ENCODE results near the gene FLNC.

FLNC gene

DNA sequence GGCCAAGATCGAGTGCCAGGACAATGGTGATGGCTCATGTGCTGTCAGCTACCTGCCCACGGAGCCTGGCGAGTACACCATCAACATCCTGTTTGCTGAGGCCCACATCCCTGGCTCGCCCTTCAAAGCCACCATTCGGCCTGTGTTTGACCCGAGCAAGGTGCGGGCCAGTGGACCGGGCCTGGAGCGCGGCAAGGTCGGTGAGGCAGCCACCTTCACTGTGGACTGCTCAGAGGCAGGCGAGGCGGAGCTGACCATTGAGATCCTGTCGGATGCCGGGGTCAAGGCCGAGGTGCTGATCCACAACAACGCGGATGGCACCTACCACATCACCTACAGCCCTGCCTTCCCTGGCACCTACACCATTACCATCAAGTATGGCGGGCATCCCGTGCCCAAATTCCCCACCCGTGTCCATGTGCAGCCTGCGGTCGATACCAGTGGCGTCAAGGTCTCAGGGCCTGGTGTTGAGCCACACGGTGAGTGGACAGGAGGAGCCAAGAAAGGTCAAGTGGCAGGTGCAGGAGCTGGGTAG, 14.6 kb downstream of the FLNC start:
- in situ Hi-C loops (cut with MboI; ENCODE audit: low sequenced_read_pairs), result no loop called here

DNA sequence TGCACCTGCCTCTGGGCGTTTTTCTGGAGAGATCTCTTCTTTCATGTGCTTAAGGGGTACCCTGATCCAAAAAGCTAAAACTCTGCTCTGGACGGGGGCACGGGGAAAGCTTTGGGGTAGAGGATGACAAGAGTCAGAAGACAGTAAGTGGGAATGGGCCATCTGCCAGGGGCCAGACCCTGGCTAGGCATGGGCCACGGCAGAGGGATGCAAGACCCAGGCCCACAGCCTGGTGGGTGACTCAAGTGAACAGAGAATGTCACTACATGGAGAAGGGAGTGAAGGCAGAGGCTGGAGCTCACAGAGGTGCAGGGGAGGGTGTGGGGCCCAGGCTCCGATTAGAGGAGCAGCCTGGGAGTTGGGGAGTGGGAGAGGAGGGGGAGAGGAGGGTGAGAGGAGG, 15.3 kb downstream of the FLNC start:
- in situ Hi-C loops (cut with MboI; ENCODE audit: low sequenced_read_pairs), result no loop called here

DNA sequence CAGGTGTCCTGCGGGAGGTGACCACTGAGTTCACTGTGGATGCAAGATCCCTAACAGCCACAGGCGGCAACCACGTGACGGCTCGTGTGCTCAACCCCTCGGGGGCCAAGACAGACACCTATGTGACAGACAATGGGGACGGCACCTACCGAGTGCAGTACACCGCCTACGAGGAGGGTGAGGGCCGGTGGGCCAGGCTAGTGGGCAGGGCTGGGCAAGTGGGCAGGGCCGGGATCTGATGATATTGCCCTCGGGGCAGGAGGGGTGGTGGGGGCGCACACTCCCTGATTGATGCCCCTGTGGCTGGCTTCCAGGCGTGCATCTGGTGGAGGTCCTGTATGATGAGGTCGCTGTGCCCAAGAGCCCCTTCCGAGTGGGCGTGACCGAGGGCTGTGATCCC, 15.8 kb downstream of the FLNC start:
- in situ Hi-C loops (cut with MboI; ENCODE audit: low sequenced_read_pairs), result no loop called here

DNA sequence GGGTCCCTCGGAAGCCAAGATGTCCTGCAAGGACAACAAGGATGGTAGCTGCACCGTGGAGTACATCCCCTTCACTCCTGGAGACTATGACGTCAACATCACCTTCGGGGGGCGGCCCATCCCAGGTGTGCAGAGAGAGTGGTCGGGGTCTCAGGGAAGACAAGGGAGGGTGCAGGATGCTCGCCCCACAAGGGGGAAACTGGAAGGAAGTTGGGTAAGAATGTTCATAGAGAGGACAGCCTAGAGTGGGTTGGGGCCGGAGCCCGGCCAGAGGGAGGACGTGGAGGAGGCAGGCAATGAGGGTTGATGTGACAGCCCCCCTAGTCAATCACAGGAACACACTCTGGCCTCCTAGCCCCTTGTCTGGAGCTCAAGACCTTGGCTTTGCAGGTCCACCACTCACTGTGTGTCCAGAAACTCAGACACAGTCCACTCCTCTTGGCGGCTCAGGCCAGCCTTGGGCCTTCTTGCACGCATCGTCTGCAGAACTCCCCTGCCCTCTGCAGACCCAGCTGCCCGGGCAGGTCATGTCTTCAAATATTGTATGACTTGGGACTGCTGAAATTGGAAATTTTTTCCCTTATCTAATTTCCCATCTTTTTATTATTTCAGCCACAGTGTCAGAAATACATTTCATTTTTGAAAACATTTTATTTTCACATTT, 16.7 kb downstream of the FLNC start:
- in situ Hi-C loops (cut with MboI; ENCODE audit: low sequenced_read_pairs), result no loop called here

DNA sequence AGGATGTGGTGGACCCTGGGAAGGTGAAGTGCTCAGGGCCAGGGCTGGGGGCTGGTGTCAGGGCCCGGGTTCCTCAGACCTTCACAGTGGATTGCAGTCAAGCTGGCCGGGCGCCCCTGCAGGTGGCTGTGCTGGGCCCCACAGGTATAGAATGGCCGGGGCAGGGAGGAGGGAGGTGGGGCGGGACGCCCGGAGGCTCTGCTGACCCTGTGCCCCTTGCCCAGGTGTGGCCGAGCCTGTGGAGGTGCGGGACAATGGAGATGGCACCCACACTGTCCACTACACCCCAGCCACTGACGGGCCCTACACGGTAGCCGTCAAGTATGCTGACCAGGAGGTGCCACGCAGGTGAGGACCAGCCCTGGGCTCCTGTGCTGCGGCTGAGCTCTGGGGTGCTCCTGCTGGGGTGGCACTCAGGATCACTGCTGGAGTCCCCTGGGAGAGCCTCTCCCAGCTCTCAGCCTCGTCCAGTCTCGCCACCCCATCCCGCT, 17.6 kb downstream of the FLNC start:
- in situ Hi-C loops (cut with MboI; ENCODE audit: low sequenced_read_pairs), result no loop called here

DNA sequence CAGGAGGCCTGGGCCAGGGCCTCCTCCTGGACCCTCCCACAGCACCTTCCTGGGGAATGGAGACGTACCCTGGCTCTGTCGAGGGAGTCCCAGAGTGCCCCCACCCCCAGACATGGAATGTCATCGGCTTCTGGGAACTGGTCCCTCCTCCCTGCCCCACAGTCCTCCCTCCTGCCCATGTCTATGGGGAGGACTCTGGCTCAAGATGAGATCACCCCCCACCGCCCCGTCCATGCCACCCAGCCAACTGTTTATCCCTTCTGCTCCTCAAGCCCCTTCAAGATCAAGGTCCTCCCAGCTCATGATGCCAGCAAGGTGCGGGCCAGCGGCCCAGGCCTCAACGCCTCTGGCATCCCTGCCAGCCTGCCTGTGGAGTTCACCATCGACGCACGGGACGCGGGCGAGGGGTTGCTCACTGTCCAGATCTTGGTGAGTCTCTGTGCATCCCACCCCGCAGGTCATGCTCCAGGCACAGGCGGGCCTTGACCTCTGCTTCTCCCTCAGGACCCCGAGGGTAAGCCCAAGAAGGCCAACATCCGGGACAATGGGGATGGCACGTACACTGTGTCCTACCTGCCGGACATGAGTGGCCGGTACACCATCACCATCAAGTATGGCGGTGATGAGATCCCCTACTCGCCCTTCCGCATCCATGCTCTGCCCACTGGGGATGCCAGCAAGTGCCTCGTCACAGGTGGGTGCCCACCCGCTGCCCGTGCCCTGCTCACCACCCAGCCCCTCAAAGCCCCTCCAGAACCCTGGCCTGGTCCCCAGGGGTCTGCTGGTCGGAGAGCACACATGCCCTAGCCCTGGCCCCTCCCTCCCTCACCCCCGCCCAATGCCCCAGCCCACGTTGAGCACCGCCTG, 18.3 kb downstream of the FLNC start:
- in situ Hi-C loops (cut with MboI; ENCODE audit: low sequenced_read_pairs), result no loop called here

DNA sequence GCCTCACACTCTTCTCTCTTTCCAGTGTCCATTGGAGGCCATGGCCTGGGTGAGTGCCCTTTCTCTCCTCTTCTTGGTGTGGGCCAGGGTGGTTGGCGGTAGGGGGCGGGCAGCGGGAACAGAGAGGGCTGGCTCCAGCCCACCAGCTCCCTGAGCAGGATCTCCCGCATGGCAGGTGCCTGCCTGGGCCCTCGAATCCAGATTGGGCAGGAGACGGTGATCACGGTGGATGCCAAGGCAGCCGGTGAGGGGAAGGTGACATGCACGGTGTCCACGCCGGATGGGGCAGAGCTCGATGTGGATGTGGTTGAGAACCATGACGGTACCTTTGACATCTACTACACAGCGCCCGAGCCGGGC, 18.9 kb downstream of the FLNC start:
- in situ Hi-C loops (cut with MboI; ENCODE audit: low sequenced_read_pairs), result no loop called here

DNA sequence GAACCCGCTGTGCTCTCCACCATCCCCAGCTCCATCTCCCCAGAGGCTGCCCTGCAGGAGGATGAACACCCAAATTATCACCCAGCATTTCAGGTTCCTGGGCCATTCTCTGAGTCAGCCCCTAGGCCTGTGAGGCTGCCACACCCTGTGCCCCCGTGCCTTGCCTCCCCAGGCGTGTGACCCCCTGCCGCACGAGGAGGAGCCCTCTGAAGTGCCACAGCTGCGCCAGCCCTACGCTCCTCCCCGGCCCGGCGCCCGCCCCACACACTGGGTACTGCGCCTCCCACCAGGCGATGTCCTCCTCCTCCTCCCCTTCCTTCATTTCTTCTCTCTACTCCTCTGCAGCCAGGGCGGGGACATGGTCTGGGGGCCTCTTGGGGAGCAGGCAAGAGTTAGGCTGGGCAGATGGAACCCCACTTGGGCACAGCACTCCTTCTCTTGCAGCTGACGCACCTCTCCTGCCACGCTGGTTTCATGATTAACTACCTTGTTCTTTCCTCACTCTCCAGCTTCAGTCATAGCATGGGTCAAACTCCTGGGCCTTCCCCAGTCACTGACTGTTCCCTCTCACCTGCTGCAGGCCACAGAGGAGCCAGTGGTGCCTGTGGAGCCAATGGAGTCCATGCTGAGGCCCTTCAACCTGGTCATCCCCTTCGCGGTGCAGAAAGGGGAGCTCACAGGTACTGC, 19.7 kb downstream of the FLNC start:
- in situ Hi-C loops (cut with MboI; ENCODE audit: low sequenced_read_pairs), result no loop called here

DNA sequence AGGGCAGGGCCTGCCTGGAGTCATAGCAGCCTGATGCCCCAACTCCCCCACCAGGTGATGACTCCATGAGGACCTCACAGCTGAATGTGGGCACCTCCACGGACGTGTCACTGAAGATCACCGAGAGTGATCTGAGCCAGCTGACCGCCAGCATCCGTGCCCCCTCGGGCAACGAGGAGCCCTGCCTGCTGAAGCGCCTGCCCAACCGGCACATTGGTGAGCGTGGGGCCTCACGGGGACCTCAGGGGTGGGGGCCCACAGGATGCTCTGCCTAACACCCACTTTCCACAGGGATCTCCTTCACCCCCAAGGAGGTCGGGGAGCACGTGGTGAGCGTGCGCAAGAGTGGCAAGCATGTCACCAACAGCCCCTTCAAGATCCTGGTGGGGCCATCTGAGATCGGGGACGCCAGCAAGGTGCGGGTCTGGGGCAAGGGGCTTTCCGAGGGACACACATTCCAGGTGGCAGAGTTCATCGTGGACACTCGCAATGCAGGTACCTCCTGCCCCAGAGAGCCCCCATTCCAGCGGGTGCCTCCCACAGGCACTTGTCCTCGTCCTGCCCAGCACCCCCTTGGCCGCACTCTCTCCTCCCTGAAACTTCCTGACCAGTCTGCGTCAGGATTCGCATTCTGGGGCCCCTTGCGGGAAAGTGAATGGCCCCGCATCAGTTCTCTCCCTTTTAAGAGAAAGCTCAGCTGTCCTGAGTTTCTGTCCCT, 22.5 kb downstream of the FLNC start:
- in situ Hi-C loops (cut with MboI; ENCODE audit: low sequenced_read_pairs), result no loop called here

DNA sequence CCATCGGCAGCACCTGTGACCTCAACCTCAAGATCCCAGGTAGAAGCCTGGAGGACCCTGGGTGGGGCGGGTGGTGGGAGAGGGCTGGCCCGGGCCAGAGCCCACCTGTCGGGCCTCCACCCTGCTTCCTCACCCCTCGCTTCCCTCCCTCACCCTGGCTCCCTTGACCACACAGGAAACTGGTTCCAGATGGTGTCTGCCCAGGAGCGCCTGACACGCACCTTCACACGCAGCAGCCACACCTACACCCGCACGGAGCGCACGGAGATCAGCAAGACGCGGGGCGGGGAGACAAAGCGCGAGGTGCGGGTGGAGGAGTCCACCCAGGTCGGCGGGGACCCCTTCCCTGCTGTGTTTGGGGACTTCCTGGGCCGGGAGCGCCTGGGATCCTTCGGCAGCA, 23.6 kb downstream of the FLNC start:
- in situ Hi-C loops (cut with MboI; ENCODE audit: low sequenced_read_pairs), result no loop called here

DNA sequence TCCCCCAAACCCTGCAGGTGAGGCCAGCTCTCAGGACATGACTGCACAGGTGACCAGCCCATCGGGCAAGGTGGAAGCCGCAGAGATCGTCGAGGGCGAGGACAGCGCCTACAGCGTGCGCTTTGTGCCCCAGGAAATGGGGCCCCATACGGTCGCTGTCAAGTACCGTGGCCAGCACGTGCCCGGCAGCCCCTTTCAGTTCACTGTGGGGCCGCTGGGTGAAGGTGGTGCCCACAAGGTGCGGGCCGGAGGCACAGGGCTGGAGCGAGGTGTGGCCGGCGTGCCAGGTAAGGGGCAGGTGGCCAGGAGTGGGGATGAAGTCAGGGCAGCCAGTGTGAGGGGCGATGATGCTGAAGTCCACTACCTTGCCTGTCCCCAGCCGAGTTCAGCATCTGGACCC, 24.2 kb downstream of the FLNC start:
- in situ Hi-C loops (cut with MboI; ENCODE audit: low sequenced_read_pairs), result no loop called here

DNA sequence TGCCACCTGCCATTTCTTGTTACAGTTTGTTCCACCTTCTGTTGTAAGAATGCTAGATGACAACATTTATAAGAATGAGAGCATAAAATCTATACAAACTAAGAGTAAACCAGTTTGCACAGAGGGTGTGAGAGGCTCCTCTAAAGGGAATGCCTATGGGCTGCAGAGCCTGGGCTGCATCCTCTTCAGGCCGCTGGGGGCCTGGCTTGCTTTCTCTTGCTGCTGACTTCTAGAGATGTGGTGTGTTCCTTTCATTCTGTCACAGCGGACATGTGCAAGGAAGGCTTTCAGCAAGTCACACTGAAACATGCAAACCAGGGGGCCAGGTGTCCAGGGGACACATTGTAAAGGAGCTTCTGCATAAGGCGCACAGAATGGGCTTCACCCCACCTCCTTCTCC, 25.4 kb downstream of the FLNC start:
- in situ Hi-C loops (cut with MboI; ENCODE audit: low sequenced_read_pairs), result no loop called here

DNA sequence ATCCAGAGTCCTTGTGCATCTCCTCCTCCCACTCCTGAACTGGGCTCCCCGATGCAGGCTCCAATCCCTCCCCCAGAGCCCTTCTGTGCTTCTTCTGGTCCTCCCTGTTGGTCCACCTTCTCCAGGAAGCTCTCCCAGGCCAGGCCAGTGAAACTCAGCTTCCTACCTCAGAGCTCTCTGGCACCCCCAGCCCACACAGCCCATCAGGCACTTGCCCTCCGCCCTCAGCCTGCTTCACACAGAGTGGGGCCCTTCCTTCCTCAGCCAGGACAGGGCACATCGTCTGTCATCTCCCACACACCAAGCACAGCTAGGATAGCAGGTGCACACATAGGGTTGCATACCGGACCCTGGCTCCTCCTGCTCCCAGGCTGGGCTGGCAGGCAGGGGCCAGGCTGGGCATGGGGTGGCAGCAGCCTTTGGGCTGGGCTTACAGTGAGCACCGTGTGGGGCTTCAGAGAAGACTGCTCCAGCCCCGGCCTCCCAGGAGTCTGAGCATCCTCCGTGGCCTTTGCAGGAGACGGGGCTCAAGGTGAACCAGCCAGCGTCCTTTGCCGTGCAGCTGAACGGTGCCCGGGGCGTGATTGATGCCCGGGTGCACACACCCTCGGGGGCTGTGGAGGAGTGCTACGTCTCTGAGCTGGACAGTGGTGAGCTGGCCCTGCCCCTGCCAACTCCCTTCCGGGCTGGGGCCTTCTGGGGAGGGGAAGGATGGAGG, 26.0 kb downstream of the FLNC start:
- in situ Hi-C loops (cut with MboI; ENCODE audit: low sequenced_read_pairs), result no loop called here

DNA sequence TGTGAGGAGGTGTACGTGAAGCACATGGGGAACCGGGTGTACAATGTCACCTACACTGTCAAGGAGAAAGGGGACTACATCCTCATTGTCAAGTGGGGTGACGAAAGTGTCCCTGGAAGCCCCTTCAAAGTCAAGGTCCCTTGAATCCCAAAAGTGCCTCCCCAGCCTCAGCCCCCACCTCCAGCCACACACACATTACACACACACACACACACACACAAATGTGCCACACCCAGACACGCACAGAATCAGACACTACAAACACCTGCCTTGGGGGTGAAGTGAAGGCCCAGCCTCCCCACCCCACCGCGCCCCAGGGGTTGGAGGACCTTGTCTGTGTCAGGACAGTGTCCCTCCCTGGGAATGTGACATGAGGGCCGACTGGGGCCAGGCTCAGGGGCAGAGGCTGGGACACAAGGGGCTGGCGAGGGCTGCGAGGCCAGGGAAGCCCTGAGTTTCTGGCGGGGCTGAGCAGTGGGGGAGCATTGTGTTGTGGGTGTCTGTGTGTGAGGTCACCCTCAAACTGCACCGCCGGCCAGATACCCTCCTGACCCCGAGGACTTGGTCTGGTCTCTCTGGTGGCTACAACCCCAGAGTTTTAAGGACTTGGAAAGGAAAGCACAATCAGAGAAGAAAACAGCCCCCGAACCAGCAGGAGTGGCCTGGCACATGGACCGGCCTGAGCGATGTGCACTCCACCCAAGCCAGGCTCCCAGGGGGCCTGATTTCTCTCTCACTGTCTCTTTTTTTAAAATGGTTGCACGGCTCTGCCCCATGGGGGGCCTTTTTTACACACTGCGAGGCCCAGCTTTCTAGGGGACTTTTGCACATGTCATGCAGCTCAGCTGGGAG, 28.4 kb downstream of the FLNC start:
- in situ Hi-C loops (cut with MboI; ENCODE audit: low sequenced_read_pairs), result no loop called here

DNA sequence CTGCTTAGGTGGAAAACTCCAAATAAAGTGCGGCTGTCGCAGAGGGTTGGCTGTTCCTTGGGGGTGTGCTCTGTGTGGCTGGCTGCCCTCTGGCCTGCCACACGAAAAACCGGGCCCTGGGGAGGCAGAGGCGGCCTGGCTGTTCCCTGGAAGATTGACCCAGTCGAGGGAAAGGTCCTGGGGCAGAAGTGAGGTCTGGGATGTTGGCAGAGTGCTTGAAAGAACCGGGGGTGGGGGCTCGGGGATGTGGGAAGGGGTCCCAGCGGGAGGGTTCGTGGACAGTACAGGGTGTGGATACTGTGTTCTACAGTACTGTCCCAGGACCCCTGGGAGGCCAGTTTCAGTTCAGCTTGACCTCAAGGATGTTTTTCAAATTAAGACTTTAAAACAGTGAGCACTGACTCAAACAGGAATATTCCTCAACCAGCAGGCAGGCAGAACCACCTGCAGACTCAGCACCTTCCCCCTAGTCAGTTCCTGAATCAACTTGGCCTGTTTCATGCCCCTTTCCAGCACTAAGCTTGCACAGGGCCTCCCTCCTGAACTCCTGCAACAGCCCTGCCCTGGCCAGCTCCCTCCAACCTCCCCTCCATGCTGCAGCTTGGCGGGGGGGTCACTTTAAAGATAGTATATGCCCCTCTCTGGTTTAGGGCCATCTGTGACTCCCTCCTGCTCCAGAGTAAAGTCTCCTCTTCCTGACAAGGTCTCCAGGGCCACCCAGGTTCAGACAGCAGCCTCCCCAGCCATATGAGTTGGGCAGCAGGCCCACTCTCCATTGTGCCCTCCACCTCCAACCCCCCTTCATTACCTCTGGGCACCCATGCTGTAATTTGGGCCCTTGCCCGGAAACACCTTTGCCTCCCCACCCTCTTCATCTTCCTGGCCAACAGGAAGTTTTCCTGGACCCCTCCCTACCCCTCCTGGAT, 29.3 kb downstream of the FLNC start:
- in situ Hi-C loops (cut with MboI; ENCODE audit: low sequenced_read_pairs), result no loop called here

DNA sequence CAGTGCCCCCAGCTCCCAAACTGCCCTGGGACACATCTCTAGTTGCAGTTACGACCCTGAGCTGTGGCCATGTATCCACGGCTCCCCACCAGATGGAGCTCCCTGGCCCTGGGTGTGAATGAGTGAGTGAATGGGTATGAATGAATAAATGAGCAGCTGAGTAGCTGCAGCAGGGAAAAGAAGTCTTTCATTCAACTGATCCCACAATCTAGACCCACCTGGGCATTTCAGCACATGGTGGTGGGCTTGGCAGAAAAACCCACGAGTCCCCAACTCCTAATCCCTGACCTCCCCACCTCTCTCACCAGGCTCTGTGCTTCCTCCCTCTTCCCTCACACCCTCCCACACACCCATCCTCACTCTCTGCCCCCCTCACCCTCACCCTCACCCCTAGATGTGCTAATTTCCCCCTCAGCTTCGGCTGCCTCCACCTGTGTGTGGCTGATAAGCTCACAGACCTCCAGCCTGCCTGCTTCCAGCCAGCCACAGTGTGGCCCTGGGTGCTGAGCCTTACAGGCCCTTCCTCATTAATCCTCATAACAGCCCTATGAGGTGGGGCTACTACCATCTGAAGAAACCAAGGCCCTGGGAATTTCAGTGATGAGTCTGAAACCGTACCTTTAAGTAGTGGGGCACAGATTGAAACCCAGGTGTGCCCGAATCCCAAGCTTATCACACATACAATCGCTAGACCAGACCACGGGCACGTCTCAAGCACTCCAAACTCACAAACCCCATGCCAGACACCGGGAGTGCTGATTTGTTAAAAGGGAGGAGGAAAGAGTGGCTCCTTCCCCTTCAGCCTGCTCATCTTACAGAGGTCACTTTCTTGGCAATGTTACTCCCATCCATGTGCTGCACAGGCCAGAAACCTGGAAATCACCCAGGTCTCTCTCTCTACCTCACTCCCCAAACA, 30.2 kb downstream of the FLNC start:
- in situ Hi-C loops (cut with MboI; ENCODE audit: low sequenced_read_pairs), result no loop called here

DNA sequence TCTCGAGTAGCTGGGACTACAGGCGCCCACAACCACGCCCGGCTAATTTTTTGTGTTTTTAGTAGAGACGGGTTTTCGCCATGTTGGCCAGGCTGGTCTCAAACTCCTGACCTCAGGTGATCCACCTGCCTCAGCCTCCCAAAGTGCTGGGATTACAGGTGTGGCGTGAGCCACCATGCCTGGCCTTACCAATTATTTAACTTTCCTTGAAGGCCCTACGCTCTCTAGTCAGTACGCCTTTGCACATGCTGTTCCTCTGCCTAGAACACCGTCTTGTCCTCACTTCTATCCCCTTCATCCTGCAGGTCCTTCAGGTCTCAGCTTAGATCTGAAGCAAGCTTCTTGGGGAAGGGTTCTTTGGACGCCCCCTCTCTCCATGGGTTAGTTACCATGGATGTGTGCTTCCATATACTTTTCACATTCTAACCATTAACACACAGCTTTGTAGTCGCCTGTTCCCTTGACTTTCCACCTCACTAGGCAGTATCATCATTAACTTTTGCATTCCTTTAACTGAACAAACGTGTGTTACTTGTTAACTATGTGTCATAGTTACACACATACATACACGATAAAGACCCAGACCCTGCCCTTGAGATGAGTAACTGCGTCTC, 31.9 kb downstream of the FLNC start:
- in situ Hi-C loops (cut with MboI; ENCODE audit: low sequenced_read_pairs), result no loop called here

All from HL-60/S4 treated with phorbol 12-myristate 13-acetate at 8.2 ng/mL for 4 days and 3 days (cell line).